ENCODE measurements around the gene MATCAP1. TPM values are rescaled to one million over a fixed set of nuclear protein-coding genes. Genes with fewer than 3 reads are reported as not detected.

The MATCAP1 gene
- polyA plus RNA-seq, 1 of the 3 experiments (the other 2 are of a cell fraction), result 68.5 TPM

GRCh38 chr16:67173808-67174705 lies 9.7 kb downstream of the MATCAP1 start (continued):
- TF ChIP-seq, protein P1, sequence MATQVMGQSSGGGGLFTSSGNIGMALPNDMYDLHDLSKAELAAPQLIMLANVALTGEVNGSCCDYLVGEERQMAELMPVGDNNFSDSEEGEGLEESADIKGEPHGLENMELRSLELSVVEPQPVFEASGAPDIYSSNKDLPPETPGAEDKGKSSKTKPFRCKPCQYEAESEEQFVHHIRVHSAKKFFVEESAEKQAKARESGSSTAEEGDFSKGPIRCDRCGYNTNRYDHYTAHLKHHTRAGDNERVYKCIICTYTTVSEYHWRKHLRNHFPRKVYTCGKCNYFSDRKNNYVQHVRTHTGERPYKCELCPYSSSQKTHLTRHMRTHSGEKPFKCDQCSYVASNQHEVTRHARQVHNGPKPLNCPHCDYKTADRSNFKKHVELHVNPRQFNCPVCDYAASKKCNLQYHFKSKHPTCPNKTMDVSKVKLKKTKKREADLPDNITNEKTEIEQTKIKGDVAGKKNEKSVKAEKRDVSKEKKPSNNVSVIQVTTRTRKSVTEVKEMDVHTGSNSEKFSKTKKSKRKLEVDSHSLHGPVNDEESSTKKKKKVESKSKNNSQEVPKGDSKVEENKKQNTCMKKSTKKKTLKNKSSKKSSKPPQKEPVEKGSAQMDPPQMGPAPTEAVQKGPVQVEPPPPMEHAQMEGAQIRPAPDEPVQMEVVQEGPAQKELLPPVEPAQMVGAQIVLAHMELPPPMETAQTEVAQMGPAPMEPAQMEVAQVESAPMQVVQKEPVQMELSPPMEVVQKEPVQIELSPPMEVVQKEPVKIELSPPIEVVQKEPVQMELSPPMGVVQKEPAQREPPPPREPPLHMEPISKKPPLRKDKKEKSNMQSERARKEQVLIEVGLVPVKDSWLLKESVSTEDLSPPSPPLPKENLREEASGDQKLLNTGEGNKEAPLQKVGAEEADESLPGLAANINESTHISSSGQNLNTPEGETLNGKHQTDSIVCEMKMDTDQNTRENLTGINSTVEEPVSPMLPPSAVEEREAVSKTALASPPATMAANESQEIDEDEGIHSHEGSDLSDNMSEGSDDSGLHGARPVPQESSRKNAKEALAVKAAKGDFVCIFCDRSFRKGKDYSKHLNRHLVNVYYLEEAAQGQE (IDR thresholded peaks at IDR 0.05; ENCODE audit: low read depth, low read length), result 0 out of 2 replicates have a peak, but pooled peaks have one; percentile 12
- TF ChIP-seq GABPA (IDR thresholded peaks at IDR 0.05; ENCODE audit: low read depth), result peak; percentile 19; the same call in 1 of the 2 replicates
- TF ChIP-seq SIN3A (IDR thresholded peaks at IDR 0.05; ENCODE audit: borderline replicate concordance, low read depth, low read length), result 0 out of 2 replicates have a peak, but pooled peaks have one; percentile 67
- TF ChIP-seq, protein P2, sequence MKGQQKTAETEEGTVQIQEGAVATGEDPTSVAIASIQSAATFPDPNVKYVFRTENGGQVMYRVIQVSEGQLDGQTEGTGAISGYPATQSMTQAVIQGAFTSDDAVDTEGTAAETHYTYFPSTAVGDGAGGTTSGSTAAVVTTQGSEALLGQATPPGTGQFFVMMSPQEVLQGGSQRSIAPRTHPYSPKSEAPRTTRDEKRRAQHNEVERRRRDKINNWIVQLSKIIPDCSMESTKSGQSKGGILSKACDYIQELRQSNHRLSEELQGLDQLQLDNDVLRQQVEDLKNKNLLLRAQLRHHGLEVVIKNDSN (IDR thresholded peaks at IDR 0.05; ENCODE audit: borderline replicate concordance, low read depth), result peak; percentile 80
- TF ChIP-seq RAD21 (IDR thresholded peaks at IDR 0.05; ENCODE audit: low read length), result peak; percentile 16; the same call in 1 of the 2 replicates
- TF ChIP-seq FOXJ3 (CRISPR knock-in tag; IDR thresholded peaks at IDR 0.05), result peak; percentile 63; the same call in 1 of the 2 replicates
- peak; percentile 90 for TF ChIP-seq MXI1 (IDR thresholded peaks at IDR 0.05; ENCODE audit: low read depth, low read length)
- TF ChIP-seq RFX5 (IDR thresholded peaks at IDR 0.05; ENCODE audit: low read length), result no peak
- TF ChIP-seq CHD2 (IDR thresholded peaks at IDR 0.05; ENCODE audit: low read length, partially characterized antibody), result peak; percentile 32

GRCh38 chr16:67173323-67173722 lies 10.4 kb downstream of the MATCAP1 start:
- Histone ChIP-seq H3F3A (replicated peaks; ENCODE audit: insufficient read depth) (peaks cover 39% of the 10 kb centered on the region), H2AFZ (ENCODE audit: low read depth) (no peak overlapping the region; the same call in 1 of the 2 replicates), H3K36me3 (replicated peaks in 1 of 2; ENCODE audit: control insufficient read depth in 1 of 2, insufficient read depth in 2 of 2, low read length in 1 of 2) (peaks cover 6 to 8% of the 10 kb centered on the region in 2 experiments), H3K9me2 (no peaks in the 10 kb centered on the region), H3K4me2 (peak overlapping the region; percentile 86), H3K4me1 (ENCODE audit: control insufficient read depth in 1 of 2, insufficient read depth in 2 of 2, low read depth in 1 of 2, low read length in 1 of 2) (peaks cover 39 to 57% of the 10 kb centered on the region in 2 experiments; a peak in 3 of 4 replicates), H3K9ac (peak overlapping the region; percentile 48), H3K27me3 (ENCODE audit: insufficient read depth) (no peaks in the 10 kb centered on the region), H3K4me3 (ENCODE audit: low read depth in 2 of 2, low read length in 1 of 2) (peak overlapping the region; percentile 45 to 60), H3K9me3 (no peaks in the 10 kb centered on the region), H3K79me2 (ENCODE audit: insufficient read depth) (peaks cover 15% of the 10 kb centered on the region; the same call in 1 of the 2 replicates), H4K20me1 (ENCODE audit: insufficient read depth) (peaks cover 10% of the 10 kb centered on the region), H3K27ac (ENCODE audit: low read depth in 2 of 2, low read length in 1 of 2) (peak overlapping the region; percentile 67 to 86)
- CTCF ChIA-PET, result interaction anchor here (1.0 to 5.1 kb wide), 8 partner anchors 10 to 220 kb away, joined by 3 to 26 read pairs (median 6); partner anchors contain the start of genes B3GNT9, FBXL8, MATCAP1 and TMEM208
- POLR2A ChIA-PET, result interaction anchor here (0.7 to 3.8 kb wide), 8 partner anchors 10 to 787 kb away, joined by 3 to 37 read pairs (median 4); partner anchors contain the start of genes B3GNT9, HSF4, MATCAP1 and TMEM208
- no peak for DNase-seq
- 87% methylated on average over 1 of the region's 1 CpG for WGBS (ENCODE audit: low lambda C conversion rate)
- TF ChIP-seq, protein P1 (IDR thresholded peaks at IDR 0.05; ENCODE audit: low read depth, low read length), result no peak
- TF ChIP-seq, protein P3, sequence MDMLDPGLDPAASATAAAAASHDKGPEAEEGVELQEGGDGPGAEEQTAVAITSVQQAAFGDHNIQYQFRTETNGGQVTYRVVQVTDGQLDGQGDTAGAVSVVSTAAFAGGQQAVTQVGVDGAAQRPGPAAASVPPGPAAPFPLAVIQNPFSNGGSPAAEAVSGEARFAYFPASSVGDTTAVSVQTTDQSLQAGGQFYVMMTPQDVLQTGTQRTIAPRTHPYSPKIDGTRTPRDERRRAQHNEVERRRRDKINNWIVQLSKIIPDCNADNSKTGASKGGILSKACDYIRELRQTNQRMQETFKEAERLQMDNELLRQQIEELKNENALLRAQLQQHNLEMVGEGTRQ (IDR thresholded peaks at IDR 0.05; ENCODE audit: borderline replicate concordance, low read depth, low read length), result no peak
- no peak for TF ChIP-seq FOSL2 (IDR thresholded peaks at IDR 0.05; ENCODE audit: borderline replicate concordance, low read depth)
- TF ChIP-seq SMC3 (IDR thresholded peaks at IDR 0.05; ENCODE audit: low read depth, low read length), result no peak

Data from SK-N-SH (cell line).